Endodermal cell (in vitro differentiated cells): ENCODE data around the gene FADD. TPM values are rescaled to one million over a fixed set of nuclear protein-coding genes. Genes with fewer than 3 reads are reported as not detected.

Source experiments
- DNase-seq: peaks from one replicate; pipeline ENCODE4 v3.0.0-alpha.2; 2017
- H3K27ac ChIP-seq: 2 replicates; pipeline ENCODE4 v1.5.1; 2013; ENCODE audit warnings: mild to moderate bottlenecking, low read depth, low read length, moderate library complexity
- H3K27me3 ChIP-seq: 2 replicates; pipeline ENCODE4 v1.6.1; 2013; ENCODE audit warnings: mild to moderate bottlenecking, low read length, moderate library complexity; ENCODE audit not compliant: insufficient read depth, control insufficient read depth, poor library complexity, severe bottlenecking
- H3K36me3 ChIP-seq: 2 replicates; pipeline ENCODE4 v1.7.0; 2013; ENCODE audit warnings: mild to moderate bottlenecking, low read length, moderate library complexity; ENCODE audit not compliant: control insufficient read depth, insufficient read depth
- H3K4me1 ChIP-seq: one replicate; pipeline ENCODE4 v1.7.0; 2013; ENCODE audit warnings: low read length; ENCODE audit not compliant: control insufficient read depth, insufficient read depth
- H3K4me3 ChIP-seq: 2 replicates; pipeline ENCODE4 v1.5.1; 2013; ENCODE audit warnings: mild to moderate bottlenecking, low read length, moderate library complexity
- H3K9ac ChIP-seq: 2 replicates; pipeline ENCODE4 v1.6.1; 2013; ENCODE audit warnings: mild to moderate bottlenecking, low read length, moderate library complexity; ENCODE audit not compliant: poor library complexity, severe bottlenecking; ENCODE audit errors: extremely low read depth
- H3K9me3 ChIP-seq: 2 replicates; pipeline ENCODE4 v1.6.1; 2013; ENCODE audit warnings: mild to moderate bottlenecking, low read length, moderate library complexity; ENCODE audit not compliant: control insufficient read depth
- H3K27ac Mint-ChIP-seq: 2 replicates; pipeline ENCODE4 v1.8.0; 2020; ENCODE audit warnings: mixed read lengths
- H3K27me3 Mint-ChIP-seq: 2 replicates; pipeline ENCODE4 v1.8.0; 2021; ENCODE audit warnings: mild to moderate bottlenecking, mixed read lengths; ENCODE audit not compliant: insufficient read depth
- H3K36me3 Mint-ChIP-seq: 2 replicates; pipeline ENCODE4 v1.8.0; 2020; ENCODE audit warnings: low read depth, mixed read lengths
- H3K4me1 Mint-ChIP-seq: 2 replicates; pipeline ENCODE4 v1.8.0; 2020; ENCODE audit warnings: mixed read lengths
- H3K4me3 Mint-ChIP-seq: 2 replicates; pipeline ENCODE4 v1.8.0; 2020; ENCODE audit warnings: mild to moderate bottlenecking, moderate library complexity, mixed read lengths
- H3K9me3 Mint-ChIP-seq: 2 replicates; pipeline ENCODE4 v1.8.0; 2020; ENCODE audit warnings: mild to moderate bottlenecking, mixed read lengths
- CTCF ChIP-seq: fragments of 200-600 bp; sonication (generic); conservative IDR thresholded peaks from 2 replicates; pipeline ENCODE4 v1.5.0; 2021; ENCODE audit warnings: antibody characterized with exemption, mild to moderate bottlenecking
- WGBS, 2 experiments: methylation state at CpG; one replicate each; pipeline versions ENCODE4 v1.1.5 to v1.1.7; 2013; ENCODE audit warnings: missing lambda C conversion rate in 2 of 2, mixed read lengths in 1 of 2; ENCODE audit not compliant: insufficient coverage in 1 of 2, insufficient read length in 1 of 2; 5-methylcytosine and 5-hydroxymethylcytosine counted together
- total RNA-seq, 2 donors: library from RNA; stranded (reverse); fragmentation: NEBNext Ultra II Directional in 1 of 2; extraction: Animal tissue kit (Norgen Biotek cat#: 25700) in 1 of 2; gene quantifications; 2 replicates in 1 of 2; 3 replicates in 1 of 2; pipeline ENCODE4 v1.2.1, GENCODE V29; 2021

Gene FADD
- total RNA-seq, 2 donors from 2014 or later, result 50.6 to 53.1 TPM

GRCh38 chr11:70169127-70169526, 34.0 kb upstream of the FADD start:
- no peaks in the 10 kb centered on the region for H3K9me3 Mint-ChIP-seq
- Histone ChIP-seq H3K9ac (no peak overlapping the region), H3K4me1 (no peaks in the 10 kb centered on the region), H3K4me3 (no peak overlapping the region), H3K27me3 (no peaks in the 10 kb centered on the region), H3K9me3 (no peaks in the 10 kb centered on the region), H3K27ac (no peak overlapping the region), H3K36me3 (no peaks in the 10 kb centered on the region)
- no peaks in the 10 kb centered on the region for H3K36me3 Mint-ChIP-seq
- H3K4me3 Mint-ChIP-seq, result no peak overlapping the region
- no peak overlapping the region for H3K27ac Mint-ChIP-seq
- H3K27me3 Mint-ChIP-seq, result no peaks in the 10 kb centered on the region
- WGBS, 2 experiments, result 89 to 91% methylated on average over 4 to 11 of the region's 11 CpGs
- TF ChIP-seq CTCF, result no peak
- no peaks in the 10 kb centered on the region for H3K4me1 Mint-ChIP-seq
- DNase-seq, result no peak

- Mint-ChIP-seq H3K9me3 (no peaks in the 10 kb centered on the region), H3K27me3 (no peaks in the 10 kb centered on the region), H3K27ac (no peak overlapping the region), H3K36me3 (no peaks in the 10 kb centered on the region), H3K4me1 (peaks cover under 1% of the 10 kb centered on the region), H3K4me3 (no peak overlapping the region)
- Histone ChIP-seq H3K27me3 (no peaks in the 10 kb centered on the region), H3K4me3 (no peak overlapping the region), H3K9me3 (no peaks in the 10 kb centered on the region), H3K27ac (no peak overlapping the region), H3K4me1 (no peaks in the 10 kb centered on the region), H3K9ac (no peak overlapping the region), H3K36me3 (no peaks in the 10 kb centered on the region)
- WGBS, 2 experiments, result 93 to 95% methylated on average over 4 to 8 of the region's 8 CpGs
- no peak for TF ChIP-seq CTCF
- DNase-seq, result no peak
These were observed 33.5 kb upstream of the FADD start for GRCh38 chr11:70169632-70170031.

GRCh38 chr11:70170596-70171210, 32.4 kb upstream of the FADD start:
- H3K4me1 Mint-ChIP-seq, result peaks cover 11% of the 10 kb centered on the region
- Histone ChIP-seq H3K27me3 (no peaks in the 10 kb centered on the region), H3K27ac (no peak overlapping the region), H3K4me1 (no peaks in the 10 kb centered on the region), H3K9ac (no peak overlapping the region), H3K4me3 (no peak overlapping the region), H3K36me3 (no peaks in the 10 kb centered on the region), H3K9me3 (no peaks in the 10 kb centered on the region)
- H3K27me3 Mint-ChIP-seq, result no peaks in the 10 kb centered on the region
- H3K9me3 Mint-ChIP-seq, result no peaks in the 10 kb centered on the region
- no peak for DNase-seq
- no peak overlapping the region for H3K27ac Mint-ChIP-seq
- H3K4me3 Mint-ChIP-seq, result no peak overlapping the region
- WGBS, 2 experiments, result 92 to 94% methylated on average over 16 to 22 of the region's 22 CpGs
- TF ChIP-seq CTCF, result no peak
- H3K36me3 Mint-ChIP-seq, result no peaks in the 10 kb centered on the region
